ENCODE measurements around the gene HK1.

DNA sequence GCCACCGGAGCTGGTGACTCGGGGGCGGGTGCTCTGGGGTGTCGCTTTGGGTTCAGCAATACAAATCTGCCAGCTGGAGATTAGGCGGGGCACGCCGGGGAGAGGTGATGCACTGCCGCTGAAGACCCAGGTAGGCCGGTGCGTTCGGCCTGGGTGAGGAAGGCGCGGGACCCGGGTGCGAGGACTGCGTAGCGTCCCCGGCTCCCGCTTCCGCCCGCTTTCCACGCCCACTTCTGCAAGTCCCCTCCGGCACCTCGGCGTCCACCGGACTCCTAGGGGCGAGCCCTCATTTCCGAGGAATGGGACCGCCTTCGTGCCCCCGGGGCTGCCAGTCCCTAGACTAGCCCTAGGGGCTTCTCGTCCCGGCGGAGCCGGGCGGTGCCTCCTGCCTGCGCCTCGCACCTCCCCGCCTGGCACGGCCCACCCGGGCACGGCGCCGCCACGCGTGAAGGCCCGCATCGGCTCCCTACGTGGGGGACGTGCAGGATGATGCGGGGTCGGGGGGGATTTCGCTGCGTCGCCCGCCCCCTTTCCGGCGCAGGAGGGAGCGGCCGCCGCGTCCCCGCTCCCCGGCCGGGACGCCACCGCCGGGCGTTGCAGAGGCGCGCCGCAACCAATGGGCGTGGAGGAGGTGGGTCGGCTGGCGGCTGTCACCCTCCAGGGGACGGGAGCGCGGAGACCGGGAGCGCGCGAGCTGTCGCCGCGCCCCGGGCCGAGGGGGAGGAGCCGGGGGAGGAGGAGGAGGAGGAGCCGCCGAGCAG, 40.0 kb downstream of the HK1 start:
- TF ChIP-seq, protein P1, sequence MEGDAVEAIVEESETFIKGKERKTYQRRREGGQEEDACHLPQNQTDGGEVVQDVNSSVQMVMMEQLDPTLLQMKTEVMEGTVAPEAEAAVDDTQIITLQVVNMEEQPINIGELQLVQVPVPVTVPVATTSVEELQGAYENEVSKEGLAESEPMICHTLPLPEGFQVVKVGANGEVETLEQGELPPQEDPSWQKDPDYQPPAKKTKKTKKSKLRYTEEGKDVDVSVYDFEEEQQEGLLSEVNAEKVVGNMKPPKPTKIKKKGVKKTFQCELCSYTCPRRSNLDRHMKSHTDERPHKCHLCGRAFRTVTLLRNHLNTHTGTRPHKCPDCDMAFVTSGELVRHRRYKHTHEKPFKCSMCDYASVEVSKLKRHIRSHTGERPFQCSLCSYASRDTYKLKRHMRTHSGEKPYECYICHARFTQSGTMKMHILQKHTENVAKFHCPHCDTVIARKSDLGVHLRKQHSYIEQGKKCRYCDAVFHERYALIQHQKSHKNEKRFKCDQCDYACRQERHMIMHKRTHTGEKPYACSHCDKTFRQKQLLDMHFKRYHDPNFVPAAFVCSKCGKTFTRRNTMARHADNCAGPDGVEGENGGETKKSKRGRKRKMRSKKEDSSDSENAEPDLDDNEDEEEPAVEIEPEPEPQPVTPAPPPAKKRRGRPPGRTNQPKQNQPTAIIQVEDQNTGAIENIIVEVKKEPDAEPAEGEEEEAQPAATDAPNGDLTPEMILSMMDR (IDR thresholded peaks at IDR 0.05; ENCODE audit: low read length), result no peak
- no peak for TF ChIP-seq EZH2 (IDR thresholded peaks at IDR 0.05; ENCODE audit: borderline replicate concordance, low read length)
